GM19372 (cell line): ENCODE results near the gene LMNTD2.
"Not testable (repeated sequence)": the region's sequence is repeated elsewhere in the genome, so short reads cannot be mapped to it uniquely, and the experiment has no call there.

ENCODE experiments used
- ATAC-seq: cut with Tn5 transposase; IDR thresholded peaks from one replicate; pipeline ENCODE4 v1.9.1; 2021; ENCODE audit warnings: mild to moderate bottlenecking, low read depth, moderate library complexity; ENCODE audit not compliant: unreplicated experiment

The LMNTD2 gene

DNA sequence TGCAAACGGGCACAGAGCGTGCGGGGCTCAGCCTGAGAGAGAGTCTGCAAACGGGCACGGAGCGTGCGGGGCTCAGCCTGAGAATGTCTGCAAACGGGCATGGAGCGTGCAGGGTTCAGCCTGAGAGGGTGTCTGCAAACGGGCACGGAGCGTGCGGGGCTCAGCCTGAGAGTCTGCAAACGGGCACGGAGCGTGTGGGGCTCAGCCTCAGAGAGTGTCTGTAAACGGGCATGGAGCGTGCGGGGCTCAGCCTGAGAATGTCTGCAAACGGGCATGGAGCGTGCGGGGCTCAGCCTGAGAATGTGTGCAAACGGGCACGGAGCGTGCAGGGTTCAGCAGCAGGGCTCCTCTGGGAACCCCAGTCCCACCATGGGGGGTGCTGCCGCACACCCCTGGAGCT lies 29.3 kb upstream of the LMNTD2 start:
- ATAC-seq = no peak

DNA sequence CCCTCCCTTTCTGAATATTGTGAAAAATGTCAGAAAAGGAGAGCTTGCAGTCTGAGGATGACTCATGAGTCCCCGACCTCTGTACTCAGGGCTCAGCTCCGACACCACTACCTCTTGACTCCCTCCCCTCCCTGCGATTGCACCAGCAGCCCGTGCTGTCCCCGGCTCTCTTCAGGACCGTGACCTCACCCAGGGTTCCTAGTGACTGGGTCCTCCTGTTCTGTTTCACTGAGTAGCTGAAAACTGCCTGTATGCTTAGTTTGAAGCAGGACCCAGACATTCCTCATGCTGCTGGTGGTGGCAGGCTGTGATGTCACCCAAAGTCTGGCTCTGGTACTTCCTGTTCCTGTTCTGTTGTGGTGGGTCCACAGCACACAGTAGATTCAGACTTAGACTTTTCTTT lies 27.4 kb upstream of the LMNTD2 start:
- ATAC-seq = no peak

DNA sequence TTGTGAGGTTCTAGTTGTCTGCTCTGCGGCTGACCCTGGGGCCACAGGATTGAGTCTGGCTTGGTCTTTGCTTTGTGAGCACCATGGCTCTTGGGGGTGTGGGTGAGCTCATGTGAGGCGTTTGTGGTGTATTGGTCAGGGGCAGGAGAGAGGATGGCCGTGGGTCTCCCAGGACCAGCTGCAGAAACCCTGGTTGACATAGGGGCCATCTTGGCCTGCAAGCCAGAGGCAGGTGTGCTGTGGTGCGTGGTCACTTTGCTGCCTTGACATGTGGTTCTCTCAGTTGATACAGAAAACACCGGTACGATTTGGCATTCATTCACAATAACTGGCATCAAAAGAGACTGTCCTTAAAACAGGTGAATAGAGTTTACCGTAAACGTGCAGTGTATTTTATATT lies 27.0 kb upstream of the LMNTD2 start:
- no peak for ATAC-seq

DNA sequence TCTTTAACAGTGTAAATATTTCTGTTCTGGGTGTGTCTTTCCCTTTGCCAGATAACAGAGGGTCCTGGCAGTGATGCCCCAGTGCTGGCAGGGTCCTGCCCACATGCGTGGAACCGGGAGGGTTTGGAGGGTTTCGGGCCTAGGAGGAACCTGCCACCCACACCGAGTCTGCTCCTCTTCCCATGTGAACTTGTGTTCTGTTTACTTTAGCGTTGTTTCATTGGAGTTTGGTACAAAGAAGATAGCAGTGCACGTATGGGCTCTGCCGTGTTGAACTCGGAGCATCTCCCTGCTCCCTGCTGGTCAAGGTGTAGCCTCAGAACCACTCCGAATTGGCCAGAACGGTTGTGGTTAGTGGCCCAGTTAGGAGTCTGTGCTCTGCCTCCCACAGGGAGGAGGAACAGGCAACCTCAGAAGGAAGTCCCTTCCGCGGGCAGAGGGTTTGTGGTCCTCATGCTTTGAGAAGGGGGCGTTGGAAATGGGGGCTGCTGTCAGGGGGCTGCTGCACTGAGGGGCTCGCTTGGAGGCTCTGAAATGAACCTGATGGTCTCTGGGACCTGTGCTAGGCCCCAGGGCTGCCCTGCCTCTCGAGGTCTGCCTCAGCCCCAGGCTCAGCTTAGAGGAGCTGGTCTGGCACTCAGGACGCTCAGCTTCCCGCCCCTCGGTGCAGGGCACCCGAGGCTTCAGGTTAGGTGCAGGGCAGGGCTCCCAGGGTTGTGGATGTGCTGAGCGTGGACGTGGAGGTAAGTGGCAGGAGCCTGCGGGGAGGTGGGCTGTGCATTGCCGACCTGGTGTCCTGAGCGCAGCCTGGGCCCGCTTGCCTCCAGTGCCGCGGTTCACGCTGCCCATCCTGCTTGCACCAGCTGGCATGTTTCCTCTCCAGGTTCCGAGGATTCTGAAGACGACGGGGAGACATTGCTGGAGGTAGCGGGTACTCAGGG lies 26.1 kb upstream of the LMNTD2 start:
- ATAC-seq = no peak

DNA sequence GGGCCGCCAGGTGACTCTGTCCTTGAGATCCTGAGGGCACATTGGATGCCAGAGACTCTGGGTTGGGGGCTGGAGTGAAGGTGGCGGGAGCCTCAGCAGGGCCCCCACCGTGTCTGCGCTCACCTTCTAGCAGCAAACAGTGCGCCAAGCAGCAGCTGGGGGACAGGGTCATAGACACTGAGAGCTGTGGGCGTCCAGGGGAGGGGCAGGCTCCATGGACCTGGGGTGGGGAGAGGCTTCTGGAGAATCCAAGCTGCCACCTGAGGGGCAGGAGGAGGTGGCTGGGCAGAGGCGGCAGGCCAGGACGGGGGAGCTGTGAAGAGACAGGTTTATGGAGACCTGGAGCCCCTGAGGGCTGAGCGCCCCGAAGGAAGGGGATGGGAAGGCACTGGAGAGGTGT lies 23.7 kb upstream of the LMNTD2 start:
- ATAC-seq = no peak

DNA sequence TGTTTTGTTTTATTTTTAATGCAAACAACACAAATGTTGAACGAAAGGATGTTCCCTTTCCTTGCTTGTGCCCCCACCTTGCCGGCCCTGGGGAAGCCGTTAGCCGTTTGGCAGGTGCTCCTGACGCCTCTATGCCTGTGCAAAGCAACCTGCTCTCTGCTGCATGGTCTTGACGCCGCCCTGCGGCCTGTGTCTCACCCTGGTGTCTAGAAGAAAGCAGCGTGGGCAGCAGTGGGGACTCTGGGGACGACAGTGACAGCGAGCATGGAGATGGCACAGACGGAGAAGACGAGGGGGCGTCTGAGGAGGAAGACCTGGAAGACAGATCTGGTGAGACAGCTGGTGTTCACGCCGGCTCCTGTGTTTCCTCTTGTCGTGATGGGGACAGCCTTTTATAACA lies 21.2 kb upstream of the LMNTD2 start:
- ATAC-seq = no peak

DNA sequence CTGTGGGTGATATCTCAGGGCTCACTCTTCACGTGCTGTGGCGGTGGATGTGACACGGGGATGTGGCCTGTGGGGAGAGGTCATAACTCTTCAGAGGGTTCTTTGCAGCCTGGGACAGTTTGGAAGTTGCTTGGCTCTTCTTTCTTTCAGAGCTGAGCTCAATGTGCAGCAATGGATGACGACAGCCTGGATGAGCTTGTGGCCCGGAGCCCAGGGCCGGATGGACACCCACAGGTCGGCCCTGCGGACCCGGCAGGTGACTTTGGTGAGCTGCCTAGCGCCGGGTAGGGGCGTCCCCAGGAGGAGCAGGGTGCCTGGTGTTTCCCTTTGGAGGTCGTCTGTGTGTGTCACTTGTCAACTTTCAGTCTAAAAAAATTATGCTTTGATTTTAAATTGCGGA lies 20.8 kb upstream of the LMNTD2 start:
- ATAC-seq = no peak

DNA sequence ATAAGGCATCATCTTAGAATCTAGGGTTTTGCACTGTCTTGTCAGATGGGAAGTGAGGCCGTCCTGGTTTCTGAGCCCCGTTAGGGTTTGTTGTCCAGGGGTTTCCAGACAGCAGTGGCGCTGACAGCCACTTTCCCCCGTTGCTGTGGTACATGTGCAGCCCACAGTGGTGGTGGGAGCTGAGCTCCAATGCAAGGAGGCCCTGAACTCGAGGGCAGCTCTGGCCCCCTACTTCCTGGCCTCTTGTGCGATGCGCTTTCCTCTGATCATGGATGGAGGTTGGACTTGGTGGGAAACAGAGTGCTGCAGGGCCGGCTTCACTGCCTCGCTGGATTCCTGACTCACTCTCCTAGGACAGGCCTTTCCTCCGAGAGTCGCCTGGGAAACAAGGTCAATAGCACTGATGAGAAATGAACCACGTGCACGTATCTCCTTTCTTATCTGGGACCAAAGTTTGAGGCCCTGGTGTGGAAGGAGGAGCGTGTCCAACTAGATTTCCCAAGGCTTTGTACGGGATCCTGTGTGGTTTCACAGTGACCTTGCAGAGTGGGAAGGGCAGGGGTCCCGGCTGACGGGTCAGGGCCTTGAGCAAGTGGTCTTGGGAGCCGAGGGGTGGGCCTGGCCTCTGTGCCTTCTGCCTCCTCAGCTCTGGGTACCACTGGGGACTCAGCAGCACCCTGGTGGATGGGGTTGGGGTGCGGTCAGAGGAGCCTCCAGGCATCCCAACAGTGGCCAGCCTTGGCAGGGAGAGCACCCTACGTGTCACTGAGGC lies 19.5 kb upstream of the LMNTD2 start:
- no peak for ATAC-seq

DNA sequence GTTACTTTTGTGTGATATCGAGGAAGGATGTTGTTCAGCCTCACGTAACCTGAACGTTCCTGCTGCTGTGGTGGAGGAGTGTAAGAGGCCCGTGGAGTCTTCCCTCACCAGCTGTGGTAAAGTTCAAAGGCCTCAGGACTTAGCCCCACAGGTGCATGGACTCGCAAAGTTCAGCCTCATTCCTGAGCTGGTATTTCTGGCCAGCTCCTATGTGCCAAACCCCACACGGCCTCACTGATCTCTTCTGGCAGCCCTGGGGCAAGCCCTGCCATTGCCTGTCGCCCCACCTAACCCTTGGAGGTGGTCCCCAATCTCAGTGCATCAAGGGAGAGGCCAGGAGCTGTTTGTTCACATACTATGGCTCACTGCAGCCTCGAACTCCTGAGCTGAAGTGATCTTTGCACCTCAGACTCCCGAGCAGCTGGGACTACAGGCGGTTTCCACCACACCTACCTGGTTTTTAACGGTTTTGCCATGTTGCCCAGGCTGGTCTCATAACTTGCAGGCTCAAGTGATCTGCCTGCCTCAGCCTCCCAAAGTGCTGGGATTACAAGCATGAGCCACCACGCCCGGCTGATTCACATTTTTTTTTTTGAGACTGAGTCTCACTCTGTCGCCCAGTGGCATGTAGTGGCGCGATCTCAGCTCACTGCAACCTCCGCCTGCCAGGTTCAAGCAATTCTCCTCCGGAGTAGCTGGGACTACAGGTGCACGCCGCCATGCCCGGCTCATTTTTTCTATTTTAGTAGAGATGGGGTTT lies 17.9 kb upstream of the LMNTD2 start:
- no peak for ATAC-seq

DNA sequence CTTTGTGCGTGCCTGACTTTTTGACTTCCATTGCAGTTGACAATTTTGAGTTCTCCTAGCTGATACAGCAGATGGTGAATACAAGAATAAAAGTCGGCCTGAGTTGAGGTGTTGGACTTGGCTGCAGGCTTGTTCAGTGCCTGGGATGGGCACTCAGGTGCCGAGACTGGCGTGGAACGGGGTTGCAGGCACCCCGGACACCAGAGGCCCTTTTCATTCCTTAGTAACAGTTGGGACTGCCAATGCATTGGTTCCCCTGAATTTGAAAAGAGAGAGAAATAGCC lies 17.0 kb upstream of the LMNTD2 start:
- no peak for ATAC-seq

DNA sequence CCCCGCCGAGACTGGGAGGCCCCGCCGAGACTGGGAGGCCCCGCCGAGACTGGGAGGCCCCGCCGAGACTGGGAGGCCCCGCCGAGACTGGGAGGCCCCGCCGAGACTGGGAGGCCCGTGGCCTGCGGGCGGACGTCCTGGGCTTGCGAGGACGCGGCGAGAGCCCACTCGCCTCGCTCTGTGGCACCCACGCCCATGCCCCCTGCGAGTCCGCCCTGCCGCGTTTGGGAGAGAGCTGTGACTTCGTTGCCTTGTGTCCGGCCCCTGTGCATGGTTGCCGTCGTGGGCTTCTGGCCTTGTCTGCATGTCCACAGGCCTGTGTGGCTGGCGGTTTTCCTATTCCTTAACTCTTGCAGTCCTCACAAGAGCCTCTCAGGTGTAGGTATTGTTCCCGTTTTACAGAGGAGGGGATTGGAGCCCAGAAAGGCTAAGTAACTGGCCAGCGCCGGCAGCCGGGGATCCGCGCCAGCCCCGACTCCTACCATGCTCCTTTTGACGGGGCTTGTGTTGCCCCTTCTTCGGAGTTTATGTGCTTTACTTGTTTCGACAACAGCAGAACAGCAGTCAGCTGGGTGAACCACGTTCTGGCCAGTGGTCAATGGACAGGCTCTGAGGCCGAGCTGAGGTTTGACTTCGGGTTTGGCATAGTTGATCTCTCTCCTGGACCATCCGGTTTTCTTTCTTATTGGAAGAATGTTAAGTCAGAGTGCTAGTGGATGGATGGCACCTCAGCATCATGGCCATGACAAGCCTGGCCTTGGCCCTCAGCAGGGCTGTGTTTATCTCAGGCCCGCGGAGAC lies 16.5 kb upstream of the LMNTD2 start:
- no peak for ATAC-seq

DNA sequence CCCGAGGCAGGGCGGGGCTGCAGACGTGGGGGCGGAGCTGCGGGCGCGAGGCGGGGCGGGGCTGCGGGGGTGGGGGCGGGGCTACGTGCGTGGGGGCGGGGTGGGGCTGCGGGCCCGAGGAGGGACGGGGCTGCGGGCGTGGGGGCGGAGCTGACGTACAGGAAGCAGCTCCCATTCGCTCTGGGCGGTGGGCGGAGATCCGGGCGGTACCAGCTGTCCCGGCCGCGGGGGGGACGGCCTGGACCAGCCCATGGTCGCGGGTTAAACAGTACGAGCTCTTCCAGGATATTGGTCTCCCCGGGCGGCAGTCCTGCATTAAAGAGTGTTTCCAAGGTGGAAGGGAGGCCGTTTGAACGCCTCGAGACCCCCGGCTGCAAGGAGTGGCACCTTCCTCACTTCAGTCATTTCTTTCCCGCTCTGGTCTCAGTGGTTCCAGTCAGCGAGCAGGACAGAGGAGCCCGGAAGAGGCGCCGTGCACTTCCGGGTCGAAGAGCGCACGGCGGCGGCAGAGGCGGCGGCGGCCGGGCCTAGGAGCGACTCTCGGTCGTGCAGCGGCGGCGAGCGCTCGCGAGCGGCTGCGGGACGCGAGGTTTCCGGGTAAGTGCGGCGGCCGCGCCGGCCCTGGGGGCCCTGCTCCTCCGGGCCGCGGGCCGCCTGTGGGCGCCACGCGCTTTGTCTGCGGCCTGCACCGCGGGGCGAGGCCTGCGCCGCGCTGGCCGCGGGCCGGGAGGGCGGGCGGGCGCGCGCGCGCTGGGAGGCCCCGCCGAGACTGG lies 15.6 kb upstream of the LMNTD2 start, which contains the start of gene PHRF1:
TSS of gene PHRF1 (plus strand) at position 475 of the 773 bp plus-strand sequence. CDS start 5,043 bp downstream, outside the sequence.
- ATAC-seq = peak; percentile 78

DNA sequence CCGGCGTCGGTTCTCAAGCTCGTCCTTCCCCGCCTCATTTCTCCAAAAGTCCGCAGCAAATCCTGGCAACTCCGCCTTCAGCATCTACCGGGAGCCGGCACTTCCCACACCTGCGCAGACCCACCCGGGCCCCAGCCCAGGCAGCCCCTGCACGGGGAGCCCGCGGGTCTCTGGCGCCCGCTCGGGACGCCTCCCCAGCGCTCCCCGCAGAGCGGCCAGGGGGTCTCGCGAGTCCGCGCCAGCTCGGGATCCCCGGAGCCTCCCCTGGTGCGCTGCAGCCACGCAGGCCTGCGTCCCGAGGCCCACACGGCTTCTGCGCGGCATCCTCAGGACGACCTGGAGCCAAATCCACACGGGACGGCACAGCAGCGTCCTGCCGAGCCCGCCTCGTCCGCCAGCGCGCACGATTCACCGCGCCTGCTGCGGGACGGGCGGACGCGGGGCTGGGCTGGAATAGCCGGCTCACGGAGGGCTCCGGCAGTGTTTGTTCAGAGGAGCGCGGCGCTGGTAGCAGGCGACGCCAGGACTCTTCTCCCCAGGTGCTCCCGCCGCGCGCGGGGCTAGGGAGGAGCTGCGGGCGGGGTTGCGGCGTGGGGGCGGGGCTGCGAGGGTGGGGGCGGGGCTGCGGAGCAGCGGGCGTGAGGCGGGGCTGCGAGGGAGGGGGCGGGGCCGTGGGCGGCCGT lies 14.9 kb upstream of the LMNTD2 start:
- ATAC-seq = peak; percentile 36

DNA sequence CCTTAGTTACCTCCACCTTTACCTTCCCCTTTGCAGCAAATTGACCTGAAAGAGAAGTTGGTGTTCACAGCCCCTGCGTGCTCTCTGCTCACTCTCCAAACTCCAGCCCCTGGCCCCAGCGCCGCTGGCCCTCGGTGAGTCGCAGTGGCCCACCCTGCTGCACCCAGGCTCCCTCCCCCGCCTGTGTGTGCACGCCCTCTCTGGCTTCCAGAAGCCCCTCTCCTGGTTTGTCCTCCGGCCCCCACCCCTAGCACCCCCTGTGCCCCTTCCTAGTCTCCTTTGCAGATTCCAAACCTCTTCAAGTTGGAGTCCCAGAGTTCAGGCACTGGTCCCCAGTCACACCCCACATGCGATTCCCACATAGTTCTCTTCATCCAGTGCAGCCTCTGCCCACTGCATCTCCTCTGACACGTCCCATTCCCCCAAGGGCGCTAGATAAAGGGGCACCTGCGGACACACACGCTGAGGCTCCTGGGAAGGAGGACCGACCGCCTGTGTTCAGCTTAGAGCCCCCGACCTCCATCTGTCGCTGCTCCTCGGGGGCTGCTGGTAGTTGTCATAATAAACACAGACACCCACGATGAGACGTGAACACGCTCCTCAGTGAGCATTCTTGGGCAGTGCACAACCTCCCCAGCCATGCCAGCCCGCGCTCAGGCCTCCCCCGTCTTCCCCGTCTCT lies 14.2 kb upstream of the LMNTD2 start:
- no peak for ATAC-seq

DNA sequence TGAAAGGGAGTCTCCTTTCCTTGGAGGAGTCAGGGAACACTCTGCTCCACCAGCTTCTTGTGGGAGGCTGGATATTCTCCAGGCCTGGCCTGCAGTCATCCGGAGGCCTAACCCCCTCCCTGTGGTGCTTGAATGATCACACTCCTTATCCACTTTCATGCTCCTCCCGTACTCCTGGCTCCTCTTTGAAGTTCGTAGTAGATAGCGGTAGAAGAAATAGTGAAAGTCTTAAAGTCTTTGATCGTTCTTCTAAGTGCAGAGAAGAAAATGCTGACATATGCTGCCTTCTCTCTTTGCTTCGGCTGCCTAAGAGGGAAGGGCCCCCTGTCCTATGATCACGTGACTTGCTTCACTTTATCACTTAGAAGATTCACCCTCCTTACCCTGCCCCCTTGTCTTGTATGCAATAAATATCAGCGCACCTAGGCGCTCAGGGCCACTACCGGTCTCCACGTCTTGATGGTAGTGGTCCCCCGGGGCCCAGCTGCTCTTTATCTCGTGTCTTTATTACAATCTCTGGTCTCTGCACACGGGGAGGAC lies 13.6 kb upstream of the LMNTD2 start:
- not testable (repeated sequence) for ATAC-seq

DNA sequence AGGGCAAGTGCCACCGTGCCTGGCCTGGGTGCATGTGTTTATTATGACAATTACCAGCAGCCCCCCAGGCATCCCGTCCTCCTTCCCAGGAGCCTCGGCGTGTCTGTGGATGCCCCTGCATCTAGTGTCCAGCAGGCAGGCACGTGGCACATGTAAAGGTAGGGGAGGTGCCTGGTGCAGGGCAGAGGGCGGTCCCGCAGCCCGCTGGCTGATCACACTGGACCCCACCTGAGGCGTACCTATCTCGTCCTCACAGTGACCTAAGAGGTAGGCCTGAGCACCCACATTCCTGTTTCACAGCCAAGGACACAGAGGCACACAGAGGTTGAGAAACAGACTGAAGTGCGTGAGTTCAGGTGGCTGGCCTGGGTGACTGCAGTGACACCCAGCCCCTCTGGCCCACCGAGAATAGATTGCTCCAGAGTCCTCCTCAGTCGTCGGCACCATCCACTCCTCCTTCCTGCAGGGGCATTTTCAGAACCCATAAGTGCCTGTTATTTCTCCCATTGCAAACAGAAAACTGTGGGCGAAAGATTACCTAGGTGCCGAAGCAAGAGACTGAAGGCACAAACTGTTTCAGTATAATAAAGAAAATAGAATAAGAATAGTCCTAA lies 12.7 kb upstream of the LMNTD2 start:
- ATAC-seq = no peak

DNA sequence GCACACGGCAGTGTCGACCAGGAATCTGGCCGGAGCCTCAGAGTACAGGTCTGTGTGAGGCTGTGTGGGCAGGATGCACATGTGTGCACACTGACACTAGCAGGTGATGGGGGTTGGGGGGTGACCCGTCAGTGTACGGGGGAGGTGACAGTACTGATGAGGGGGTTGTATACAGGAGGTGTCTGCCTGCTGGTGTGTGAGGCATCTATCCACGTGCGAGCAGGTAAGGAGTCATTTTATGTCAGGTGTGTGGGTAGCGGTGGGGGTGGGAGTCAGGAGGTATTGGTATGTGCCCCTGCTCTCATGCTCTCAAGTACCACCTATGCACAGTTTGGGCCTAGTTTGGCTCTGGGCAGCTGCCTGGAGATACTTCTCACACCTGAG lies 11.3 kb upstream of the LMNTD2 start:
- ATAC-seq = no peak
